Measurements from ENCODE around the gene LRIT3.

DNA sequence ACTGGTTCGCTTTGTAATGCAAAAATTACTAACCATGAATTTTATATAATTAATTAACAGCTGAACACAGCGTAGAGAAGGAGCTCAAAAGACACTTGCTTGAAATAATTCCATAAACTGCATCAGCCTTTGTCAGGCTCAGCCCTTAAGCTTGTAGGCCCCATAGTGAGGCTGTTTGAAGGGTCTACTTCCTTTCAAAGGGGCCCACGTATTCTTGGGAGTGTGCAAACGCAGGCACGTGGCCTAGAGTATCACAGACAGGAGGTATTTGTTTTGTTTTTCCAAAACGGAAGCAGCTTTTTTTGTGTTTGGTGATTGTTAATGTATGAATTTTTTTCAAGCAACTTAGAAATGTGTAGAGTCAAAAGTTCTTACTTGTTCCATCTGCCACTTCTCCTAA lies 39.2 kb downstream of the LRIT3 start:
- TF ChIP-seq, protein P1, sequence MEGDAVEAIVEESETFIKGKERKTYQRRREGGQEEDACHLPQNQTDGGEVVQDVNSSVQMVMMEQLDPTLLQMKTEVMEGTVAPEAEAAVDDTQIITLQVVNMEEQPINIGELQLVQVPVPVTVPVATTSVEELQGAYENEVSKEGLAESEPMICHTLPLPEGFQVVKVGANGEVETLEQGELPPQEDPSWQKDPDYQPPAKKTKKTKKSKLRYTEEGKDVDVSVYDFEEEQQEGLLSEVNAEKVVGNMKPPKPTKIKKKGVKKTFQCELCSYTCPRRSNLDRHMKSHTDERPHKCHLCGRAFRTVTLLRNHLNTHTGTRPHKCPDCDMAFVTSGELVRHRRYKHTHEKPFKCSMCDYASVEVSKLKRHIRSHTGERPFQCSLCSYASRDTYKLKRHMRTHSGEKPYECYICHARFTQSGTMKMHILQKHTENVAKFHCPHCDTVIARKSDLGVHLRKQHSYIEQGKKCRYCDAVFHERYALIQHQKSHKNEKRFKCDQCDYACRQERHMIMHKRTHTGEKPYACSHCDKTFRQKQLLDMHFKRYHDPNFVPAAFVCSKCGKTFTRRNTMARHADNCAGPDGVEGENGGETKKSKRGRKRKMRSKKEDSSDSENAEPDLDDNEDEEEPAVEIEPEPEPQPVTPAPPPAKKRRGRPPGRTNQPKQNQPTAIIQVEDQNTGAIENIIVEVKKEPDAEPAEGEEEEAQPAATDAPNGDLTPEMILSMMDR (conservative IDR thresholded peaks at IDR 0.05), result no peak
- TF ChIP-seq EZH2 (IDR thresholded peaks at IDR 0.05; ENCODE audit: low read depth), result no peak

Measured in PC-9 (cell line).